Kidney (tissue), 14 donors: Measurements from ENCODE around the gene LAT. TPM values are rescaled to one million over a fixed set of nuclear protein-coding genes. Genes with fewer than 3 reads are reported as not detected.
A peak's percentile ranks its signal among the peaks of the same experiment; 100 is the strongest.
"Not testable (repeated sequence)": the region's sequence is repeated elsewhere in the genome, so short reads cannot be mapped to it uniquely, and the experiment has no call there.

Experiments used
- DNase-seq, 5 donors: peaks; one replicate each; pipeline ENCODE4 v3.0.0-alpha.2; 2013 to 2020
- FAIRE-seq: peaks from 2 replicates; lab custom pipeline; 2012; peaks lifted over from hg19 to GRCh38; lab: Jason Lieb, UNC
- H3K27ac ChIP-seq, 2 donors: one replicate each; pipeline ENCODE4 v1.7.0; 2013; ENCODE audit warnings: low read depth in 2 of 2, low read length in 2 of 2, inconsistent platforms in 1 of 2
- H3K27me3 ChIP-seq: one replicate; pipeline ENCODE4 v1.7.1; 2013; ENCODE audit warnings: low read length, inconsistent platforms; ENCODE audit not compliant: control insufficient read depth, insufficient read depth
- H3K36me3 ChIP-seq, 3 donors: one replicate each; pipeline versions ENCODE4 v1.7.0 to v1.7.1; 2013; ENCODE audit warnings: low read length in 3 of 3, control low read depth in 1 of 3, inconsistent platforms in 1 of 3; ENCODE audit not compliant: insufficient read depth in 3 of 3, control insufficient read depth in 2 of 3
- H3K4me1 ChIP-seq, 3 donors: one replicate each; pipeline versions ENCODE4 v1.7.0 to v1.7.1; 2013; ENCODE audit warnings: low read length in 3 of 3, inconsistent platforms in 1 of 3, low read depth in 1 of 3; ENCODE audit not compliant: control insufficient read depth in 2 of 3, insufficient read depth in 2 of 3
- H3K4me3 ChIP-seq, 3 donors: one replicate each; pipeline versions ENCODE4 v1.7.0 to v1.8.1; 2013; ENCODE audit warnings: low read length in 3 of 3, control low read depth in 1 of 3, inconsistent platforms in 1 of 3
- H3K9ac ChIP-seq, 3 donors: one replicate each; pipeline versions ENCODE4 v1.7.0 to v1.7.1; 2013; ENCODE audit warnings: low read length in 3 of 3, control low read depth in 1 of 3, inconsistent platforms in 1 of 3
- H3K9me3 ChIP-seq, 3 donors: one replicate each; pipeline versions ENCODE4 v1.7.0 to v1.7.1; 2013; ENCODE audit warnings: low read length in 3 of 3, control low read depth in 1 of 3, inconsistent platforms in 1 of 3; ENCODE audit not compliant: control insufficient read depth in 2 of 3, insufficient read depth in 1 of 3
- intact Hi-C: fragments of 100-400 bp; cut with DNase I; formaldehyde crosslinking; loops from one replicate; pipeline ENCODE4 v1.11.1; 2022
- polyA plus RNA-seq: library from polyadenylated mRNA; stranded (reverse); fragments of 350-450 nt; fragmentation: Illumina TruSeq; extraction: RNeasy Lipid Tissue Mini Kit (QIAGEN cat#74804); gene quantifications from one replicate; pipeline ENCODE4 v1.2.3, GENCODE V29; 2014; ENCODE audit warnings: low read depth, low replicate concordance; ENCODE audit not compliant: insufficient read depth
- total RNA-seq: library from RNA; stranded (reverse); fragmentation: NEBNext Ultra II Directional; extraction: Animal tissue kit (Norgen Biotek cat#: 25700); gene quantifications from one replicate; pipeline ENCODE4 v1.2.1, GENCODE V29; 2021
- TF ChIP-seq, protein P1 (sequence below): IDR thresholded peaks from 3 replicates; pipeline ENCODE4 v1.5.1; 2012; ENCODE audit warnings: mild to moderate bottlenecking, moderate library complexity, borderline replicate concordance; ENCODE audit not compliant: insufficient read depth; ENCODE audit errors: extremely low read depth
- donor health status: control.
- donor health status: control.
- donor health status: control.
- donor health status: control.
- donor health status: control.
- donor health status: DM: yes; HTN: yes; CAD: no.
- donor health status: Normal renal cell carcinoma (clear cell type).

LAT gene
- total and polyA plus RNA-seq, 2 donors from 2014 or later: 8.3 to 12.5 TPM

DNA sequence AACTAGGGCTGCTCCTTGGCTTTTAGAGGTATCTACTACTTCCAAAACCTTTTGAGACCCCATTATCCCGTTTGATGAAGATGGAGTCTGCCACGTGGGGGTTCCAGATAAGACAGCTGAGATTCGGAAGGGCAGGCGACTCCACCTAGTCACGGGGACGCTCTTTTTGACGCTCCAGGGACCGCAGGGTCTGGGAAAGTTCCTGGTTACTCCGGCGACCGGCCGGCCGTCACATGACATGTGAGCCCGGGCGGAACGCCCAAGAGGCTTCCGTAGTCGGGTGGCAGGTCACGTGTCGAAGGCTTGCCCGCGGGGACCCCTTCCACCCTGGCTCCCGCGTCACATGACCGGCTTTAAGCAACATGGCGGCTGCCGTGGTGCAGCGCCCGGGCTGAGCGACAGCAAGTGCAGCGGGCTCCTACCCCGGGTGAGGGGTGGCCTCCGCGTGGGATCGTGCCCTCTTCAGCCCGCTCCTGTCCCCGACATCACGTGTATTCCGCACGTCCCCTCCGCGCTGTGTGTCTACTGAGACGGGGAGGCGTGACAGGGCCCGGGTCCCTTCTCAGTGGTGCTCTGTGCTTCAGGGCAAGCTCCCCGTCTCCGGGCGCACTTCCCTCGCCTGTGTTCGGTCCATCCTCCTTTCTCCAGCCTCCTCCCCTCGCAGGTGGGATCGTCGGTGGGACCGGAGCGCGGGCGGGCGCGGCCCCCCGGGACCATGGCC, 10.3 kb upstream of the LAT start, which contains the start of gene SPNS1:
TSS of gene SPNS1 (plus strand) at position 342 of the 721 bp plus-strand sequence. CDS start at position 716, 374 bp downstream.
- peak within 1 kb of the TSS; percentile 60 to 91 for H3K27ac ChIP-seq
- H3K36me3 ChIP-seq: peaks cover 0 to 16% (median 4%) of the 10 kb centered on the region in 3 donors
- DNase-seq (peak; percentile 97 to 99 (median 98)), FAIRE-seq (no peak)
- intact Hi-C loops: no loop called here
- peaks cover 0 to 14% (median 7%) of the 10 kb centered on the region in 3 donors for H3K4me1 ChIP-seq
- no peaks in the 10 kb centered on the region for H3K9me3 ChIP-seq
- TF ChIP-seq, protein P1, sequence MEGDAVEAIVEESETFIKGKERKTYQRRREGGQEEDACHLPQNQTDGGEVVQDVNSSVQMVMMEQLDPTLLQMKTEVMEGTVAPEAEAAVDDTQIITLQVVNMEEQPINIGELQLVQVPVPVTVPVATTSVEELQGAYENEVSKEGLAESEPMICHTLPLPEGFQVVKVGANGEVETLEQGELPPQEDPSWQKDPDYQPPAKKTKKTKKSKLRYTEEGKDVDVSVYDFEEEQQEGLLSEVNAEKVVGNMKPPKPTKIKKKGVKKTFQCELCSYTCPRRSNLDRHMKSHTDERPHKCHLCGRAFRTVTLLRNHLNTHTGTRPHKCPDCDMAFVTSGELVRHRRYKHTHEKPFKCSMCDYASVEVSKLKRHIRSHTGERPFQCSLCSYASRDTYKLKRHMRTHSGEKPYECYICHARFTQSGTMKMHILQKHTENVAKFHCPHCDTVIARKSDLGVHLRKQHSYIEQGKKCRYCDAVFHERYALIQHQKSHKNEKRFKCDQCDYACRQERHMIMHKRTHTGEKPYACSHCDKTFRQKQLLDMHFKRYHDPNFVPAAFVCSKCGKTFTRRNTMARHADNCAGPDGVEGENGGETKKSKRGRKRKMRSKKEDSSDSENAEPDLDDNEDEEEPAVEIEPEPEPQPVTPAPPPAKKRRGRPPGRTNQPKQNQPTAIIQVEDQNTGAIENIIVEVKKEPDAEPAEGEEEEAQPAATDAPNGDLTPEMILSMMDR: peak; percentile 8
- H3K27me3 ChIP-seq: no peaks in the 10 kb centered on the region
- peak within 1 kb of the TSS; percentile 83 to 97 (median 96) for H3K4me3 ChIP-seq
- peak within 1 kb of the TSS; percentile 72 to 95 (median 91) for H3K9ac ChIP-seq

DNA sequence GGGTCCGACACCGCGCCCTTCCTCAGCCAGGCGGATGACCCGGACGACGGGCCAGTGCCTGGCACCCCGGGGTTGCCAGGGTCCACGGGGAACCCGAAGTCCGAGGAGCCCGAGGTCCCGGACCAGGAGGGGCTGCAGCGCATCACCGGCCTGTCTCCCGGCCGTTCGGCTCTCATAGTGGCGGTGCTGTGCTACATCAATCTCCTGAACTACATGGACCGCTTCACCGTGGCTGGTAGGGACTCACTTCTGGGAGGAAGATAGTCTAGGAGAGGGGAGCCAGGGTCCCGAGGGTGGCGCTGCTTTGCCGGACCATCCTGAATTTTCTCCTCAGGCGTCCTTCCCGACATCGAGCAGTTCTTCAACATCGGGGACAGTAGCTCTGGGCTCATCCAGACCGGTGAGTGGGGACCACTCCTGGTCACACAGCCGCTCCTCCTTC, 9.7 kb upstream of the LAT start:
- no peak for FAIRE-seq
- no peaks in the 10 kb centered on the region for H3K27me3 ChIP-seq
- peaks cover 0 to 16% (median 4%) of the 10 kb centered on the region in 3 donors for H3K36me3 ChIP-seq
- H3K9me3 ChIP-seq: no peaks in the 10 kb centered on the region
- no peak for DNase-seq
- TF ChIP-seq, protein P1: no peak
- H3K9ac ChIP-seq: peak overlapping the region; percentile 61 to 93 (median 85)
- intact Hi-C loops: no loop called here
- H3K27ac ChIP-seq: no peak overlapping the region
- peaks cover 0 to 14% (median 7%) of the 10 kb centered on the region in 3 donors for H3K4me1 ChIP-seq
- peak overlapping the region; percentile 74 to 97 (median 96) for H3K4me3 ChIP-seq

DNA sequence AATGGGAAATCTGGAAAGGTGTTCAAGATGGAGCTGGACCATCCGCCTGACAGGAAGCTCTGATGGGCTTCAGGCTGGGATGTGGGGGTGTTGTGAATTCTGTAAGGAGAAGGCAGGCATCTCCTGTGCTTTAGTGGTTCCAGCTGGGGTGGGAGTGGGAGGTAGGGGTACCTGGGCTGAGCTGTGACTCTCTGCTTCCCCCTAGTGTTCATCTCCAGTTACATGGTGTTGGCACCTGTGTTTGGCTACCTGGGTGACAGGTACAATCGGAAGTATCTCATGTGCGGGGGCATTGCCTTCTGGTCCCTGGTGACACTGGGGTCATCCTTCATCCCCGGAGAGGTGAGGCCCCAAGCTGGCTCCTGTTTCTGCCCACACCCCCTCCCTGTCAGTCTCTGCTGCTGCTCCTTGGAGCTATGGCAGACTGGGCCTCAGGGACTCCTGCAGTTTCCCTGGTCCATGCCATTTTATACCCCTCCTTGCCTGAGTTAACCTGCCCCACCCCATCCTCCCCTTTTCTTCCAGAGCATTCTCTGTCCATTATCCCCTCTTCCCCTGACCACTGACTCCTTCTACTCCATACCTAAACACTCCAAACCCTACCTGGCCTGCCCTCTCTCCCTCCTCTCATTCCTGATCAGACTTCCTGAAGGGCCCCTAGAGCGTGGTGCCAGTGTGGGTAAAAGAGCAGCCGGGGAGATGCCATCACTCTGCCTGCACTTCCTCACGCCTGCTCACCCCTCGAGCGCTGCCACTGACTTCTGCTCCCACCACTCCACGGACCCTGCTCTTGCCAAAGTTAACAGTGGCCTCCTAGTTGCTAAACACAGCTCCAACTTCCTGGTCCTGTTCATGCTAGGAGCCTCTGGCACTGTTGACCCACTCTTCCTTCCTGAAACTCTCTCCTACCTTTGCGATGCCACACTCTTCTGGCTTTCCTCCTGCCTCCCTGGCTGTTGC, 6.9 kb upstream of the LAT start:
- no peak overlapping the region for H3K27ac ChIP-seq
- DNase-seq (peak in 3 of 5 donors; percentile 14 to 42 (median 21)), FAIRE-seq (no peak)
- H3K9me3 ChIP-seq: no peaks in the 10 kb centered on the region
- H3K4me3 ChIP-seq: no peak overlapping the region
- H3K36me3 ChIP-seq: peaks cover 0 to 35% (median 14%) of the 10 kb centered on the region in 3 donors
- no peaks in the 10 kb centered on the region for H3K27me3 ChIP-seq
- TF ChIP-seq, protein P1: peak; percentile 41
- peaks cover 0 to 14% (median 7%) of the 10 kb centered on the region in 3 donors for H3K4me1 ChIP-seq
- intact Hi-C loops: no loop called here
- H3K9ac ChIP-seq: no peak overlapping the region

DNA sequence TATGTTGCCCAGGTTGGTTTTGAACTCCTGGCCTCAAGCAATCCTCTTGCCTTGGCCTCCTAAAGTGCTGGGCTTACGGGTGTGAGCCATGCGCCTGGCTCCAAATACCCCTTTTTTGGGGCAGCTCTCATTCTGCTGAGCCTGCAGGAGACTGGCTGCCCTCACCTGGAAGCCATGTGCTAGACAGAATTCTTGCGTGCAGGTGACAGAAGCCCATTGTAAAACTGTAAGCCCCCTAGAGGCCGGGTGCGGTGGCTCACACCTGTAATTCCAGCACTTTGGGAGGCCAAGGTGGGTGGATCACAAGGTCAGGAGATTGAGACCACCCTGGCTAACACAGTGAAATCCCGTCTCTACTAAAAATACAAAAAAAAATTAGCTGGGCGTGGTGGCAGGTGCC, 4.5 kb upstream of the LAT start:
- H3K4me1 ChIP-seq, H3K27me3 ChIP-seq, H3K27ac ChIP-seq, H3K4me3 ChIP-seq, H3K9me3 ChIP-seq, DNase-seq, intact Hi-C loops, FAIRE-seq, H3K9ac ChIP-seq: not testable (repeated sequence)
- peaks cover 0 to 36% (median 16%) of the 10 kb centered on the region in 3 donors for H3K36me3 ChIP-seq
